Effector memory CD8-positive, alpha-beta T cell (primary cell): ENCODE data around the gene TNC.

Experiments used
- ATAC-seq: fragments of 150-1000 bp; cut with Tn5 transposase; replicated peaks from 2 replicates; pipeline ENCODE4 v1.10.0; 2021; ENCODE audit warnings: mild to moderate bottlenecking, moderate library complexity
- DNase-seq, 3 experiments: peaks; one replicate each; pipeline ENCODE4 v3.0.0; 2021
- H3K27ac Mint-ChIP-seq, 2 donors: one replicate each; pipeline ENCODE4 v1.8.0; 2022; ENCODE audit warnings: mild to moderate bottlenecking in 2 of 2, mixed read lengths in 2 of 2, moderate library complexity in 2 of 2
- H3K27me3 Mint-ChIP-seq, 2 donors: one replicate each; pipeline ENCODE4 v1.8.0; 2022; ENCODE audit warnings: mixed read lengths in 2 of 2
- H3K36me3 Mint-ChIP-seq: one replicate; pipeline ENCODE4 v1.8.0; 2022; ENCODE audit warnings: mild to moderate bottlenecking, moderate library complexity, mixed read lengths; ENCODE audit not compliant: insufficient read depth
- H3K4me1 Mint-ChIP-seq, 2 donors: one replicate each; pipeline ENCODE4 v1.8.0; 2022; ENCODE audit warnings: low read depth in 2 of 2, mixed read lengths in 2 of 2
- H3K4me3 Mint-ChIP-seq, 2 donors: one replicate each; pipeline ENCODE4 v1.8.0; 2022; ENCODE audit warnings: mild to moderate bottlenecking in 2 of 2, mixed read lengths in 2 of 2, moderate library complexity in 2 of 2
- H3K9me3 Mint-ChIP-seq, 2 donors: one replicate each; pipeline ENCODE4 v1.8.0; 2022; ENCODE audit warnings: mixed read lengths in 2 of 2

The TNC gene

GRCh38 chr9:114998326-114998725, 119.6 kb downstream of the TNC start:
- DNase-seq (no peak), ATAC-seq (no peak)
- Mint-ChIP-seq H3K36me3 (peaks cover 4% of the 10 kb centered on the region), H3K27ac (no peak overlapping the region), H3K4me1 (peaks cover 0 to 3% of the 10 kb centered on the region in 2 donors), H3K27me3 (peaks cover 28 to 32% of the 10 kb centered on the region in 2 donors), H3K4me3 (no peak overlapping the region), H3K9me3 (no peaks in the 10 kb centered on the region)

- peaks cover 12 to 22% of the 10 kb centered on the region in 2 donors for H3K27me3 Mint-ChIP-seq
- ATAC-seq: no peak
- no peaks in the 10 kb centered on the region for H3K9me3 Mint-ChIP-seq
- H3K4me1 Mint-ChIP-seq: peaks cover 0 to 5% of the 10 kb centered on the region in 2 donors
- no peaks in the 10 kb centered on the region for H3K36me3 Mint-ChIP-seq
- H3K4me3 Mint-ChIP-seq: no peak overlapping the region
- H3K27ac Mint-ChIP-seq: no peak overlapping the region
- no peak for DNase-seq
These were observed 122.2 kb downstream of the TNC start for GRCh38 chr9:114995681-114996221.

- peaks cover 6 to 12% of the 10 kb centered on the region in 2 donors for H3K27me3 Mint-ChIP-seq
- peaks cover 8 to 11% of the 10 kb centered on the region in 2 donors for H3K4me1 Mint-ChIP-seq
- no peaks in the 10 kb centered on the region for H3K36me3 Mint-ChIP-seq
- no peaks in the 10 kb centered on the region for H3K9me3 Mint-ChIP-seq
- DNase-seq (no peak), ATAC-seq (no peak)
- H3K4me3 Mint-ChIP-seq: no peak overlapping the region
- H3K27ac Mint-ChIP-seq: no peak overlapping the region
These were observed 123.2 kb downstream of the TNC start for GRCh38 chr9:114994768-114995167.

- Mint-ChIP-seq H3K4me3 (no peak overlapping the region), H3K27ac (no peak overlapping the region), H3K27me3 (no peaks in the 10 kb centered on the region), H3K9me3 (no peaks in the 10 kb centered on the region), H3K36me3 (no peaks in the 10 kb centered on the region), H3K4me1 (peaks cover 11 to 16% of the 10 kb centered on the region in 2 donors)
- DNase-seq (no peak), ATAC-seq (no peak)
These were observed 126.1 kb downstream of the TNC start for GRCh38 chr9:114991861-114992260.

GRCh38 chr9:114990901-114991300, 127.1 kb downstream of the TNC start:
- H3K27ac Mint-ChIP-seq: no peak overlapping the region
- no peaks in the 10 kb centered on the region for H3K36me3 Mint-ChIP-seq
- ATAC-seq (no peak), DNase-seq (no peak)
- no peaks in the 10 kb centered on the region for H3K9me3 Mint-ChIP-seq
- H3K4me1 Mint-ChIP-seq: peaks cover 11 to 16% of the 10 kb centered on the region in 2 donors
- no peak overlapping the region for H3K4me3 Mint-ChIP-seq
- H3K27me3 Mint-ChIP-seq: no peaks in the 10 kb centered on the region

GRCh38 chr9:114989600-114990410, 128.2 kb downstream of the TNC start:
- no peaks in the 10 kb centered on the region for H3K36me3 Mint-ChIP-seq
- no peaks in the 10 kb centered on the region for H3K9me3 Mint-ChIP-seq
- peaks cover 11 to 16% of the 10 kb centered on the region in 2 donors for H3K4me1 Mint-ChIP-seq
- H3K27ac Mint-ChIP-seq: peak overlapping the region; percentile 11 to 64
- H3K4me3 Mint-ChIP-seq: no peak overlapping the region
- ATAC-seq (peak; percentile 43), DNase-seq (no peak)
- H3K27me3 Mint-ChIP-seq: no peaks in the 10 kb centered on the region

GRCh38 chr9:114988962-114989599, 128.9 kb downstream of the TNC start:
- H3K4me1 Mint-ChIP-seq: peaks cover 11 to 16% of the 10 kb centered on the region in 2 donors
- H3K27ac Mint-ChIP-seq: peak overlapping the region; percentile 11 to 64
- no peaks in the 10 kb centered on the region for H3K9me3 Mint-ChIP-seq
- no peaks in the 10 kb centered on the region for H3K36me3 Mint-ChIP-seq
- ATAC-seq (no peak), DNase-seq (no peak)
- H3K4me3 Mint-ChIP-seq: no peak overlapping the region
- no peaks in the 10 kb centered on the region for H3K27me3 Mint-ChIP-seq

- H3K9me3 Mint-ChIP-seq: no peaks in the 10 kb centered on the region
- no peaks in the 10 kb centered on the region for H3K27me3 Mint-ChIP-seq
- H3K4me3 Mint-ChIP-seq: no peak overlapping the region
- no peaks in the 10 kb centered on the region for H3K36me3 Mint-ChIP-seq
- peaks cover 11 to 14% of the 10 kb centered on the region in 2 donors for H3K4me1 Mint-ChIP-seq
- ATAC-seq (no peak), DNase-seq (no peak)
- no peak overlapping the region for H3K27ac Mint-ChIP-seq
These were observed 130.8 kb downstream of the TNC start for GRCh38 chr9:114987116-114987515.

GRCh38 chr9:114985959-114986501, 131.9 kb downstream of the TNC start:
- H3K36me3 Mint-ChIP-seq: no peaks in the 10 kb centered on the region
- DNase-seq (no peak), ATAC-seq (no peak)
- peaks cover 11 to 14% of the 10 kb centered on the region in 2 donors for H3K4me1 Mint-ChIP-seq
- H3K4me3 Mint-ChIP-seq: no peak overlapping the region
- H3K27ac Mint-ChIP-seq: no peak overlapping the region
- no peaks in the 10 kb centered on the region for H3K27me3 Mint-ChIP-seq
- no peaks in the 10 kb centered on the region for H3K9me3 Mint-ChIP-seq

GRCh38 chr9:114981063-114981462, 136.9 kb downstream of the TNC start:
- Mint-ChIP-seq H3K9me3 (no peaks in the 10 kb centered on the region), H3K4me1 (no peaks in the 10 kb centered on the region), H3K27ac (no peak overlapping the region), H3K4me3 (no peak overlapping the region), H3K36me3 (no peaks in the 10 kb centered on the region), H3K27me3 (peaks cover 0 to 8% of the 10 kb centered on the region in 2 donors)
- DNase-seq (no peak), ATAC-seq (no peak)

- H3K4me1 Mint-ChIP-seq: no peaks in the 10 kb centered on the region
These were observed 144.7 kb downstream of the TNC start for GRCh38 chr9:114973216-114973615.

GRCh38 chr9:114972510-114973136, 145.3 kb downstream of the TNC start:
- Mint-ChIP-seq H3K4me3 (no peak overlapping the region), H3K36me3 (no peaks in the 10 kb centered on the region), H3K4me1 (no peaks in the 10 kb centered on the region), H3K27me3 (no peaks in the 10 kb centered on the region), H3K9me3 (no peaks in the 10 kb centered on the region), H3K27ac (no peak overlapping the region)
- DNase-seq: no peak
- no peak for ATAC-seq

More at GRCh38 chr9:114973216-114973615, 144.7 kb downstream of the TNC start:
- no peak for ATAC-seq
- H3K36me3 Mint-ChIP-seq: no peaks in the 10 kb centered on the region
- H3K4me3 Mint-ChIP-seq: no peak overlapping the region
- no peak overlapping the region for H3K27ac Mint-ChIP-seq
- H3K27me3 Mint-ChIP-seq: no peaks in the 10 kb centered on the region
- DNase-seq: no peak
- H3K9me3 Mint-ChIP-seq: no peaks in the 10 kb centered on the region
